Measurements from ENCODE around the gene PPEF1. TPM values are rescaled to one million over a fixed set of nuclear protein-coding genes. Genes with fewer than 3 reads are reported as not detected.

The PPEF1 gene
- total RNA-seq, 1 donor from 2014 or later, result not detected

- Histone ChIP-seq H3K27me3 (ENCODE audit: insufficient read depth, low read length) (no peaks in the 10 kb centered on the region), H3K4me2 (ENCODE audit: low read length) (peak overlapping the region; percentile 77), H2AFZ (ENCODE audit: low read depth, low read length) (no peak overlapping the region), H4K20me1 (ENCODE audit: insufficient read depth, low read length) (no peaks in the 10 kb centered on the region), H3K4me3 (ENCODE audit: insufficient read depth, low read depth, low read length) (no peak overlapping the region), H3K9me3 (ENCODE audit: insufficient read depth, low read depth, low read length) (no peaks in the 10 kb centered on the region), H3K79me2 (ENCODE audit: insufficient read depth, low read length) (no peaks in the 10 kb centered on the region), H3K36me3 (ENCODE audit: insufficient read depth, low read length) (no peaks in the 10 kb centered on the region), H3K27ac (ENCODE audit: low read depth, low read length) (peak overlapping the region; percentile 17), H3K9ac (ENCODE audit: low read length) (peak overlapping the region; percentile 52), H3K4me1 (ENCODE audit: insufficient read depth, low read length) (peaks cover 9% of the 10 kb centered on the region)
- DNase-seq (ENCODE audit: low read depth) (no peak), FAIRE-seq (no peak)
- H3K36me3 Mint-ChIP-seq (ENCODE audit: low read depth, unreplicated experiment), result no peaks in the 10 kb centered on the region
- no peak for TF ChIP-seq CTCF (IDR thresholded peaks at IDR 0.05; ENCODE audit: insufficient read depth, low read depth, low read length)
- TF ChIP-seq EZH2 (IDR thresholded peaks at IDR 0.05; ENCODE audit: insufficient read depth, low read length), result no peak
- H3K9me3 Mint-ChIP-seq (ENCODE audit: unreplicated experiment), result no peaks in the 10 kb centered on the region
- H3K4me1 Mint-ChIP-seq (ENCODE audit: low read depth, unreplicated experiment), result peaks cover 3% of the 10 kb centered on the region
- peak overlapping the region; percentile 47 for H3K27ac Mint-ChIP-seq (ENCODE audit: unreplicated experiment)
- no peak overlapping the region for H3K4me3 Mint-ChIP-seq (ENCODE audit: unreplicated experiment)
- H3K27me3 Mint-ChIP-seq (ENCODE audit: low read depth, unreplicated experiment), result peaks cover 2% of the 10 kb centered on the region
Measured at GRCh38 chrX:18872621-18873020, 165.2 kb downstream of the PPEF1 start.

GRCh38 chrX:18873189-18873791, 165.8 kb downstream of the PPEF1 start:
- no peaks in the 10 kb centered on the region for H3K36me3 ChIP-seq (ENCODE audit: insufficient read depth, low read length)
- peak overlapping the region; percentile 17 for H3K27ac ChIP-seq (ENCODE audit: low read depth, low read length)
- H3K4me3 ChIP-seq (ENCODE audit: insufficient read depth, low read depth, low read length), result no peak overlapping the region
- no peaks in the 10 kb centered on the region for H3K27me3 ChIP-seq (ENCODE audit: insufficient read depth, low read length)
- H3K4me1 ChIP-seq (ENCODE audit: insufficient read depth, low read length), result peaks cover 9% of the 10 kb centered on the region
- no peaks in the 10 kb centered on the region for H3K79me2 ChIP-seq (ENCODE audit: insufficient read depth, low read length)
- no peak overlapping the region for H3K4me3 Mint-ChIP-seq (ENCODE audit: unreplicated experiment)
- H3K4me1 Mint-ChIP-seq (ENCODE audit: low read depth, unreplicated experiment), result peaks cover 3% of the 10 kb centered on the region
- no peaks in the 10 kb centered on the region for H3K9me3 Mint-ChIP-seq (ENCODE audit: unreplicated experiment)
- peak overlapping the region; percentile 52 for H3K9ac ChIP-seq (ENCODE audit: low read length)
- H4K20me1 ChIP-seq (ENCODE audit: insufficient read depth, low read length), result no peaks in the 10 kb centered on the region
- peak; percentile 17 for FAIRE-seq
- H3K9me3 ChIP-seq (ENCODE audit: insufficient read depth, low read depth, low read length), result no peaks in the 10 kb centered on the region
- peak overlapping the region; percentile 77 for H3K4me2 ChIP-seq (ENCODE audit: low read length)
- TF ChIP-seq EZH2 (IDR thresholded peaks at IDR 0.05; ENCODE audit: insufficient read depth, low read length), result no peak
- no peak for TF ChIP-seq CTCF (IDR thresholded peaks at IDR 0.05; ENCODE audit: insufficient read depth, low read depth, low read length)
- no peaks in the 10 kb centered on the region for H3K36me3 Mint-ChIP-seq (ENCODE audit: low read depth, unreplicated experiment)
- peak overlapping the region; percentile 47 for H3K27ac Mint-ChIP-seq (ENCODE audit: unreplicated experiment)
- DNase-seq (ENCODE audit: low read depth), result peak; percentile 69
- H3K27me3 Mint-ChIP-seq (ENCODE audit: low read depth, unreplicated experiment), result peaks cover 2% of the 10 kb centered on the region
- no peak overlapping the region for H2AFZ ChIP-seq (ENCODE audit: low read depth, low read length)

- Histone ChIP-seq H4K20me1 (ENCODE audit: insufficient read depth, low read length) (no peaks in the 10 kb centered on the region), H3K79me2 (ENCODE audit: insufficient read depth, low read length) (no peaks in the 10 kb centered on the region), H3K27ac (ENCODE audit: low read depth, low read length) (no peak overlapping the region), H3K27me3 (ENCODE audit: insufficient read depth, low read length) (no peaks in the 10 kb centered on the region), H3K9ac (ENCODE audit: low read length) (no peak overlapping the region), H2AFZ (ENCODE audit: low read depth, low read length) (no peak overlapping the region), H3K4me3 (ENCODE audit: insufficient read depth, low read depth, low read length) (no peak overlapping the region), H3K4me2 (ENCODE audit: low read length) (peak overlapping the region; percentile 77), H3K9me3 (ENCODE audit: insufficient read depth, low read depth, low read length) (no peaks in the 10 kb centered on the region), H3K36me3 (ENCODE audit: insufficient read depth, low read length) (no peaks in the 10 kb centered on the region), H3K4me1 (ENCODE audit: insufficient read depth, low read length) (peaks cover 9% of the 10 kb centered on the region)
- peaks cover 2% of the 10 kb centered on the region for H3K27me3 Mint-ChIP-seq (ENCODE audit: low read depth, unreplicated experiment)
- peaks cover 3% of the 10 kb centered on the region for H3K4me1 Mint-ChIP-seq (ENCODE audit: low read depth, unreplicated experiment)
- TF ChIP-seq CTCF (IDR thresholded peaks at IDR 0.05; ENCODE audit: insufficient read depth, low read depth, low read length) (no peak), EZH2 (IDR thresholded peaks at IDR 0.05; ENCODE audit: insufficient read depth, low read length) (no peak)
- no peaks in the 10 kb centered on the region for H3K36me3 Mint-ChIP-seq (ENCODE audit: low read depth, unreplicated experiment)
- no peak overlapping the region for H3K27ac Mint-ChIP-seq (ENCODE audit: unreplicated experiment)
- no peak for FAIRE-seq
- DNase-seq (ENCODE audit: low read depth), result no peak
- H3K9me3 Mint-ChIP-seq (ENCODE audit: unreplicated experiment), result no peaks in the 10 kb centered on the region
- H3K4me3 Mint-ChIP-seq (ENCODE audit: unreplicated experiment), result no peak overlapping the region
Measured at GRCh38 chrX:18873836-18874235, 166.4 kb downstream of the PPEF1 start.
